ENCODE measurements around the gene PRPF6. TPM values are rescaled to one million over a fixed set of nuclear protein-coding genes. Genes with fewer than 3 reads are reported as not detected.

Gene PRPF6
- total and polyA plus RNA-seq, 2 of the 13 experiments (the other 11 are each of a cell fraction or from before 2014, with no cell fraction given) = 63.7 to 101 TPM

DNA sequence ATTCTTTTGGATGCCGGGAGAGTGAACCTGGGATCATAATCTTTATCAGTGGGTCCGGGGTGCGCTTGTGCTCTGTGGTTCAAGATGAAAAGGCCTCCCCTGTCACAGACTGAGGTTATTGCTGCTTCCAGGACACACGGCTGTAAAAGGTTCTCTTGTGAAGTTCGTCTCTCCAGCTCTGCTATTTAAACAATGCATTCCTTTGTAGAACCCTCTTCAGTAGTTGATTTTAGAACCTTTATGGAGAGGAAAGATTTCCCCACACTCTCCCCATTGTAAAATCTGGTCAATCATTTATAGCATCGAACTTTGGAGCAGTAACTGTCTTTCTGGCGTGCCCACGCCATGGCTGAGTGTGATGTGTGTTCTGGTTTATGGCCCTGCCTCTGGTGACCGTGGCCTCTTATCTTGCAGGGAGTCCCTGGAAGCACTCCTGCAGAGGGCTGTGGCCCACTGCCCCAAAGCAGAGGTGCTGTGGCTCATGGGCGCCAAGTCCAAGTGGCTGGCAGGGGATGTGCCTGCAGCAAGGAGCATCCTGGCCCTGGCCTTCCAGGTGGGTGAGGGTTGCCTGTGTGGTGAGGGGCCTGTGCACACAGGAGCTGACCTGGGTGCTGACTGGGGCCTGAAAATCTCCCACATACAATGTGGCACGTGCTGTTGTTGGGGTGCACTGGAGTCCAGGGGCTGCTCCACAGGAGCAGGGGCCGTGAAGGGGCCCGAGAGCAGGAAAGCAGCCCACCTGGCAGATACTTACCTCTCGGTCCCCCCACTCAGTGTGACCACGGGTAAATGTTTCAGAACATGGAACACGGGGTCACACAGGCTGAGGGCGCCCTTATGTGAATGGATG lies 43.4 kb downstream of the PRPF6 start (continued):
- TF ChIP-seq ZNF292 (CRISPR knock-in tag; IDR thresholded peaks at IDR 0.05; ENCODE audit: borderline replicate concordance, low read depth) (peak; percentile 45; the same call in 1 of the 2 replicates), DPF2 (CRISPR knock-in tag; IDR thresholded peaks at IDR 0.05; ENCODE audit: borderline replicate concordance, low read depth) (peak; percentile 67; the same call in 1 of the 2 replicates), ELK4 (CRISPR knock-in tag; IDR thresholded peaks at IDR 0.05; ENCODE audit: borderline replicate concordance) (no peak), ZNF841 (CRISPR knock-in tag; IDR thresholded peaks at IDR 0.05; ENCODE audit: borderline replicate concordance) (no peak), MAZ (IDR thresholded peaks at IDR 0.05; ENCODE audit: borderline replicate concordance, low read depth, low read length) (no peak), MAZ (CRISPR knock-in tag; IDR thresholded peaks at IDR 0.05; ENCODE audit: low read depth) (peak; percentile 60; the same call in 1 of the 2 replicates), E2F2 (CRISPR knock-in tag; IDR thresholded peaks at IDR 0.05; ENCODE audit: borderline replicate concordance) (peak; percentile 68; the same call in 1 of the 2 replicates), MXI1 (IDR thresholded peaks at IDR 0.05; ENCODE audit: borderline replicate concordance, low read depth, low read length) (peak; percentile 72; the same call in 1 of the 3 replicates), IRF1 (CRISPR knock-in tag; IDR thresholded peaks at IDR 0.05; ENCODE audit: low read depth) (no peak), TMF1 (CRISPR knock-in tag; IDR thresholded peaks at IDR 0.05; ENCODE audit: low read depth) (peak; percentile 97), ZNF792 (CRISPR knock-in tag; IDR thresholded peaks at IDR 0.05) (no peak; the same call in 1 of the 2 replicates)
- TF ChIP-seq, protein P1, sequence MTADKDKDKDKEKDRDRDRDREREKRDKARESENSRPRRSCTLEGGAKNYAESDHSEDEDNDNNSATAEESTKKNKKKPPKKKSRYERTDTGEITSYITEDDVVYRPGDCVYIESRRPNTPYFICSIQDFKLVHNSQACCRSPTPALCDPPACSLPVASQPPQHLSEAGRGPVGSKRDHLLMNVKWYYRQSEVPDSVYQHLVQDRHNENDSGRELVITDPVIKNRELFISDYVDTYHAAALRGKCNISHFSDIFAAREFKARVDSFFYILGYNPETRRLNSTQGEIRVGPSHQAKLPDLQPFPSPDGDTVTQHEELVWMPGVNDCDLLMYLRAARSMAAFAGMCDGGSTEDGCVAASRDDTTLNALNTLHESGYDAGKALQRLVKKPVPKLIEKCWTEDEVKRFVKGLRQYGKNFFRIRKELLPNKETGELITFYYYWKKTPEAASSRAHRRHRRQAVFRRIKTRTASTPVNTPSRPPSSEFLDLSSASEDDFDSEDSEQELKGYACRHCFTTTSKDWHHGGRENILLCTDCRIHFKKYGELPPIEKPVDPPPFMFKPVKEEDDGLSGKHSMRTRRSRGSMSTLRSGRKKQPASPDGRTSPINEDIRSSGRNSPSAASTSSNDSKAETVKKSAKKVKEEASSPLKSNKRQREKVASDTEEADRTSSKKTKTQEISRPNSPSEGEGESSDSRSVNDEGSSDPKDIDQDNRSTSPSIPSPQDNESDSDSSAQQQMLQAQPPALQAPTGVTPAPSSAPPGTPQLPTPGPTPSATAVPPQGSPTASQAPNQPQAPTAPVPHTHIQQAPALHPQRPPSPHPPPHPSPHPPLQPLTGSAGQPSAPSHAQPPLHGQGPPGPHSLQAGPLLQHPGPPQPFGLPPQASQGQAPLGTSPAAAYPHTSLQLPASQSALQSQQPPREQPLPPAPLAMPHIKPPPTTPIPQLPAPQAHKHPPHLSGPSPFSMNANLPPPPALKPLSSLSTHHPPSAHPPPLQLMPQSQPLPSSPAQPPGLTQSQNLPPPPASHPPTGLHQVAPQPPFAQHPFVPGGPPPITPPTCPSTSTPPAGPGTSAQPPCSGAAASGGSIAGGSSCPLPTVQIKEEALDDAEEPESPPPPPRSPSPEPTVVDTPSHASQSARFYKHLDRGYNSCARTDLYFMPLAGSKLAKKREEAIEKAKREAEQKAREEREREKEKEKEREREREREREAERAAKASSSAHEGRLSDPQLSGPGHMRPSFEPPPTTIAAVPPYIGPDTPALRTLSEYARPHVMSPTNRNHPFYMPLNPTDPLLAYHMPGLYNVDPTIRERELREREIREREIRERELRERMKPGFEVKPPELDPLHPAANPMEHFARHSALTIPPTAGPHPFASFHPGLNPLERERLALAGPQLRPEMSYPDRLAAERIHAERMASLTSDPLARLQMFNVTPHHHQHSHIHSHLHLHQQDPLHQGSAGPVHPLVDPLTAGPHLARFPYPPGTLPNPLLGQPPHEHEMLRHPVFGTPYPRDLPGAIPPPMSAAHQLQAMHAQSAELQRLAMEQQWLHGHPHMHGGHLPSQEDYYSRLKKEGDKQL (CRISPR knock-in tag; IDR thresholded peaks at IDR 0.05; ENCODE audit: low read depth) = peak; percentile 43; the same call in 1 of the 2 replicates
- TF ChIP-seq, protein P2, sequence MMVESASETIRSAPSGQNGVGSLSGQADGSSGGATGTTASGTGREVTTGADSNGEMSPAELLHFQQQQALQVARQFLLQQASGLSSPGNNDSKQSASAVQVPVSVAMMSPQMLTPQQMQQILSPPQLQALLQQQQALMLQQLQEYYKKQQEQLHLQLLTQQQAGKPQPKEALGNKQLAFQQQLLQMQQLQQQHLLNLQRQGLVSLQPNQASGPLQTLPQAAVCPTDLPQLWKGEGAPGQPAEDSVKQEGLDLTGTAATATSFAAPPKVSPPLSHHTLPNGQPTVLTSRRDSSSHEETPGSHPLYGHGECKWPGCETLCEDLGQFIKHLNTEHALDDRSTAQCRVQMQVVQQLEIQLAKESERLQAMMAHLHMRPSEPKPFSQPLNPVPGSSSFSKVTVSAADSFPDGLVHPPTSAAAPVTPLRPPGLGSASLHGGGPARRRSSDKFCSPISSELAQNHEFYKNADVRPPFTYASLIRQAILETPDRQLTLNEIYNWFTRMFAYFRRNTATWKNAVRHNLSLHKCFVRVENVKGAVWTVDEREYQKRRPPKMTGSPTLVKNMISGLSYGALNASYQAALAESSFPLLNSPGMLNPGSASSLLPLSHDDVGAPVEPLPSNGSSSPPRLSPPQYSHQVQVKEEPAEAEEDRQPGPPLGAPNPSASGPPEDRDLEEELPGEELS (CRISPR knock-in tag; IDR thresholded peaks at IDR 0.05) = peak; percentile 73
- TF ChIP-seq, protein P3, sequence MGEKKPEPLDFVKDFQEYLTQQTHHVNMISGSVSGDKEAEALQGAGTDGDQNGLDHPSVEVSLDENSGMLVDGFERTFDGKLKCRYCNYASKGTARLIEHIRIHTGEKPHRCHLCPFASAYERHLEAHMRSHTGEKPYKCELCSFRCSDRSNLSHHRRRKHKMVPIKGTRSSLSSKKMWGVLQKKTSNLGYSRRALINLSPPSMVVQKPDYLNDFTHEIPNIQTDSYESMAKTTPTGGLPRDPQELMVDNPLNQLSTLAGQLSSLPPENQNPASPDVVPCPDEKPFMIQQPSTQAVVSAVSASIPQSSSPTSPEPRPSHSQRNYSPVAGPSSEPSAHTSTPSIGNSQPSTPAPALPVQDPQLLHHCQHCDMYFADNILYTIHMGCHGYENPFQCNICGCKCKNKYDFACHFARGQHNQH (CRISPR knock-in tag; IDR thresholded peaks at IDR 0.05) = peak; percentile 84

Data from HepG2 (cell line).